Stimulated activated CD4-positive, alpha-beta T cell treated with anti-CD3 and anti-CD28 coated beads, Interleukin-15, amount 100 ng/mL, for 48 hours (primary cell): ENCODE results near the gene GPC6.

ENCODE experiments used
- DNase-seq, 2 donors: peaks; one replicate each; pipeline ENCODE4 v3.0.0-alpha.2; 2020; ENCODE audit warnings: low read depth in 2 of 2

The GPC6 gene

DNA sequence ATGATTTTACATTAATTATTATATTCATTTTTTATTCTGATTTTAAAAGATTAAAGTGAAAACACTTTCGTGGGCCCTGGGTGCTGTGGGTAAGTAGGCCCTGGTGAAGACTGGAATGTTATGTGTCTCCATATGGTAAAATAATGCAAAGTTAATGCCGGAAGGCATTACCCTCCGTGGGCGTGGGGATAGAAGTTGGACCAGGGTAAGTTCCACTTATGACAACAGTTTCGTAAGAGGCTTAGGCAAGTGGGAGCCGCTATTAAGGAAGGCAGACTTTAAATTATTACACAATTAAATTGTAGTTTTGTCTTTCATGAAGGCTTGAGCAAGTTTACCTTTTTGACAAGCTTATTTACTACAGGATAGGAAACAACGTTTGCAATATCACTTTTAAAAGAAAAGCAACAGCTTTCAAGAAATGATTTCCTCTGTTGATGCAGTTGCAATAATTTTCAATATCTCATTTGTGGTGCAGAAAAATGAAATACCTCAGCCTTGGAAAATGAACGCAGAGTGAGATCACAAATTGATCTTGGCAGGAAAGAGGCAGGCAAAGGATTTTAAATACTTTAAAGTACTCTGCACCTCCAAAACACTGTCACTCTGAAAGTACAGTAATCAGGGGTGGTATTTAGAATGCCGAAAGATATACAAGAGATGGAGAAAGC, 942.3 kb downstream of the GPC6 start:
- no peak for DNase-seq

DNA sequence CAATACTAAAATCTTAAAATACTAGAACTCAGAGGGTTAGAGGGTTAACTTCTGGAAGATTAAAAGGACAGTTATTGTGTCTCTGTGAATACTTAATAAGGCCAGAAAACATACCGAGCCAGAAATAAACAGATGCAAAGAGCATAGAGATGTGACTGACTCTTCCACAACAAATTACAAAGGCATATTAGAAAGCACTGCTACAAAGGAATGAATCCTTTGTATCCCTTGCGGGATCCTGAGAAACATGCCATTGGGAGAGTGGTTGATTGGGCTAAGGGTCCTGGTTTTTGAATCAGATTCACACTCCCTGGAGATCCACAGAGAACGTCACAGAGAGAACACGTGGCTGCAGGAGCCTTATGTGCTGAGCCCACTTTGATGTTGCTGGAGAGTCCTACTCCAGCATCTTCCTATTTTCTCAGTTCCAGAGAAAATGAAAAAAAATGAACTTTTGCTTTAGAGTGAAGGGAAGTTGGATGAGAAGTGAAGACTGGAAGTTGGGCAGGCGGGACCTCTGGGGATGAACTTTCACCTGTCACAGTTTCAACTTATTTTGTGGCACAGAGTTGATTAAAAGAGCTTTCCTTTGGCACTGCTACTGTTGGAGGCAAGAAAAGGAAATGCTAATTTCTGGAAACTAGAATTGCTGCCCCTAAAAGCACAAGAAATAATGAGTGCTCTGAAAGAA, 943.0 kb downstream of the GPC6 start:
- no peak for DNase-seq

DNA sequence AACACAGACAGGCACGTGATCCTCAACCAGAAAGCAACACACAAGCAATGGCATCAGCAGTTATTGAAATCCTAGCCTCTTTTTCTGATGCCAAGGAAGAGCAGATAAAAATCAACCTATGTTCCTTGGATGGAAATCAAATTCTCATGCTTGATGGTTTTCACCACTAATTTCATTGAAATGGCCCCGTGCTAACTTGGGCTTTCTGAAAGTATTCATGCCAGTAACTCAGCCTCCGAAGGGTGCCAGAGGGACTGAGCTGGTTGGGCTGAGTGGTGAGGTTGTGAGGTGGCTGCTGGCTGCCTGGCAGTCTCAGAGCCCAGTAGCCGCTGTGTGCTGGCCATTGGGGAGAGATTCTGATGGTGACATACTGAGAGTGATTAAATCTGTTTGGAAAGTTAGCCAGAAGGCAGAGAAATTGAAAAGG, 943.6 kb downstream of the GPC6 start:
- no peak for DNase-seq

DNA sequence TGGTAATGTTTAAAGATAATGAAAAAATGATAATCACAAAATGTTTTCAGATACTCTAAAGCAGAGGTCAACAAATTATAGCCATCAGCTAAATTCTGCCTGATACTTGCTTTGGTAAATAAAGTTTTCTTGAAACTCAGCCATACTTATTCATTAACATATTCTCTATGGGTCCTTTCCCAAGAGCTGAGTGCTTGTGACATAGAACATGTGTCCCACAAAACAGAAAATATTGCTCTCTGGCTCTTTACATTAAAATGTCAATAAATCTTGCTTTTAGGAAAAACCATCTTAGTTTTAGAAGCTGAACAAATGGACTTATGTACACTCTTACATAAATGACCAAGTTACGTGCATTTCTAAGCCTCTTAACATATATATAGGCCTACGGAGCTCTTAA, 945.8 kb downstream of the GPC6 start:
- no peak for DNase-seq

- DNase-seq, result no peak
Measured at GRCh38 chr13:94173312-94173854, 946.8 kb downstream of the GPC6 start.

GRCh38 chr13:94174009-94174408, 947.4 kb downstream of the GPC6 start:
- DNase-seq, result no peak

GRCh38 chr13:94175076-94175475, 948.5 kb downstream of the GPC6 start:
- no peak for DNase-seq

- no peak for DNase-seq
Measured at GRCh38 chr13:94176561-94176960, 950.0 kb downstream of the GPC6 start.

GRCh38 chr13:94177041-94177440, 950.4 kb downstream of the GPC6 start:
- no peak for DNase-seq

DNA sequence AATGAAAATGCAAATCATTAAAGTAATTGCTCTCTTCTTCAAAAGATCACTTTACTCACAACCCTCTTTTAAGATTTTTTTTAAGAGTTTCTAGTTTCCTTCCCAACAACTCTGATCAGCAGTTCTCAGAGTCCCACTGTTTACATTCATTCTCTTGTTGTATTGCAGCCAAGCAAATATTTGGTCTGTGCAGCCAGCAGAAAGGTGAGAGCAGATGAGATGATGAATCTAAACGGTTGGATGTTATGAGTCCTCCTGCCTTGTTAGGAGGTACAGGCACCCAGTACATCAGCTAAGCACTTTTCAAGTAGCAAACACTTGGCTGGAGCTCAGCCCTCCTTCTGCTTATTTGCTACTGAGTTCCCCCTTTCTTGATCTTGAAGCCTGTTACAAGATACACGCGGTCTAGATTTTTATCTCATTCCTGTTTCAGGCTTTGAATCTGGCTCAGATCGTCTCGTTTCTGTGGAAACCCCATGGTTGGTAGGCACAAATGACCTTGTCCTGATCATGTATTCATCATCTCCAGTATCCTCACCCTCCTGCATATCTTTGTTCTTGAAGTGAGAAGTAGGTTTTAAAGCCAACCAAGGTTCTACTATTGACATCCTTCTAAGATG, 952.1 kb downstream of the GPC6 start:
- DNase-seq, result no peak

DNA sequence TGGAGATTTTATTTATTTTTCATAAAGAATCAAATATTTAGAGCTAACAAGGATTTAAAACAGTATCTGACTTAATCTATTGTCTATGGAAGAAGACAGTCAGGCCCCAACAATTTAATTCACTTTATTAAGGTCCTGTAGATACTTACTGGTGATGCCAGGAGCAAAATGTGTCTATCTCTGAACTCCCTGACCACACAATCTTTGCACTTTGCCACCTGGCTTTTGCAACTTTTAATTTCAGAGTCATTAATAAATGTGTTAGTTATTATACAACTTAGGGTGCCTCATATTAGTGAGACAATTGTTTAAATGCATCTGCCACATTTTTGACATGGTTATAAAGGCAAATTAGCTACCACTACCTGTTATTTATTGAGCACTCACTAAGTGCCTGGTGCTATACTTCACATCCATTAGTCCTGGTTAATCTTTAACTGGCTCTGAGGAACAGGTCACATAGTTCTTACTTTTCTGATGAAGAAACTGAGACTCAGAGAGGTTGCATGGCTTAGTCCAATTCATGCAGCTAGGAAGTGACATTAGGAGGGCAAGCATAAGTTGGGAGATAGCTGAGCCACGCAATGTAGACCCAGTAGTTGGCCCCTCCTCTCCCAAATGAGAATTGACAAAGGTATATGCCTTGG, 955.0 kb downstream of the GPC6 start:
- no peak for DNase-seq

GRCh38 chr13:94182185-94182761, 955.7 kb downstream of the GPC6 start:
- no peak for DNase-seq

DNA sequence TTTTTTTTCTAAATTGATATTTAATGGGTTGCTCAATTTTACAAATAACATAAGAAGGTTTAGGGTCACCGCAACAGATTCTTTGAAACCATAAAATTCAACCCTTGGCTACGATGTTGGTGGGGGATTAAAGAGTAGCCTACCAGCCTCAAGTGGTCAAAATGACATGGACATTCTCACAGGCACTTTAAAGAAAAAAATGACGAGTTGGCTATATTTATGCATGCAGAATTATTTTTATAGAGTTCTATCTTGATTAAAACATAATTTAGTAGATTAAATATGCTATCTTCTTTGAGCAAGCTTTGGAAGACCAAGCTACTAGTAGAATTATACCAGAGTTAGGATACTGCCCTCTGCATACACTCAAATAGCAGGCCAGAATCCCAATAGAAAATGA, 959.9 kb downstream of the GPC6 start:
- no peak for DNase-seq

DNA sequence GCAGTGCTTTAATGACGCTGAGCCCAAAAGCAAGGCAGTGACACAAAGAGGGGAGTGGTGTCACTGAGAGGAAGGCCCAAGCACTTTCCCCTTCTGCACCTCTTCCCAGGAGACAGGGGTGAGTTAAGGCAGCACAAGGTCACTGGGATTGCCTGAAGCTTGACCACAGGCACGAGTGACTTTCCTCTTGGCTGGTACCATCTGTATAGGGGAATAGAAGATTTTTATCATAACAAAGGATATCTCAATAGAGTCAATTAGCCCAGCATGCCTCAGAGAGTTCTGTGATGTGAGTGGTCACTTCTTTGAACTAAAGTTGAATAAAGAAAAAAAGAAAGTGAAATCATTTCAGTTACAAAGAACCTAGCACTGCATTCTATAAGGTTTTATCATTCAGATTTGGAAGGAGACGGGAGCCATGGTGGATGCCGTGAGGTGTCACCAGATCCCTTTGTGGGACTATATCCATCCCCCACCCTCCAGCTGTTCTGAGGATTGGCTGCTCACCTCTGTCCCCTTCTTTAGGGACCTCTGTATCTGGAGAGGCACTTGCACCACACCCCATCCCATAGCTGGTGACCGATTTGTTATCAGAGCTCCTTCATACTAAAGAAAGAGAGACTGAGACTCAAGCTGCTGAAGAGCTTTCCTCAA, 961.7 kb downstream of the GPC6 start:
- no peak for DNase-seq

- peak in 1 of 2 donors; percentile 7 for DNase-seq
Measured at GRCh38 chr13:94192431-94192975, 965.9 kb downstream of the GPC6 start.

- no peak for DNase-seq
Measured at GRCh38 chr13:94195715-94196114, 969.1 kb downstream of the GPC6 start.

GRCh38 chr13:94196413-94196812, 969.8 kb downstream of the GPC6 start:
- DNase-seq, result no peak

DNA sequence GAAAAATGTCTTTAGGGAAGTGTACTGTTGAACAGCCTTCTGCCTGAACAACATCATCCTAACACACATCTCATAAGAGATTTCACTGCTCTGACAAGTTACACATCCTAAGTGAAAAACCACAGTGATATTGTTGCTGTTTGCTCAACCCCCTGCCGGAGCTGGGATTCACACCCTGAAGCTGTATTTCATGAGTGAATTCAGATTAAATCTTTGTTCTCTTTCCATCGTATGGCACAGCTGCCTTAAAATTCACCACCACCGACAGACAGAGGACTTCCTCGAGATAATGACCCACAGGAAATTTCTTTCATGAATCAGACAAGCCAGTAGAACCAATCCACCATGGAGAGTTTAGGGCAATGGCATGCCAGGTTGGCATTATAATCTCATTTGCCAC, 972.1 kb downstream of the GPC6 start:
- DNase-seq, result no peak

GRCh38 chr13:94199135-94199534, 972.5 kb downstream of the GPC6 start:
- DNase-seq, result no peak

DNA sequence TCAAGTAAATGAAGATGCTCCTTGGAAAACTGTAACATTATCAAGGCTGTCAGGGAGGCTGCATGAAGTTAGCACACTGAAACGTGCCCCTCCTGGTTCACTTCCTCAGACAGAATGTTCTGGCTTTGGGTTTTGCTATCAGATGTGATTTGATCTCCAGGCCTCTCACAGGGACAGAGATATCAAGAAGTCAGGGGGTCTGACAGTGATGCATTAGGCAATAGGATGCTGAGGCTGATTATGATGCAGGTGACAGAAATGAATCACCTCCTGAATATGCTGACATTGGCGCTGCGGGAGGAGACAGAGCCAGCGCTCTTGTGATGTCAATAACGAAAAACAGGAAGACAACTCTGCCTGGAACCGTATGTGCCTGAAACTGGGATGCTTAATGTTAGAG, 974.4 kb downstream of the GPC6 start:
- DNase-seq, result no peak

GRCh38 chr13:94204163-94204562, 977.6 kb downstream of the GPC6 start:
- no peak for DNase-seq
